ENCODE data around the gene SEMA3F.
"Not testable (repeated sequence)": the region's sequence is repeated elsewhere in the genome, so short reads cannot be mapped to it uniquely, and the experiment has no call there.

SEMA3F gene

DNA sequence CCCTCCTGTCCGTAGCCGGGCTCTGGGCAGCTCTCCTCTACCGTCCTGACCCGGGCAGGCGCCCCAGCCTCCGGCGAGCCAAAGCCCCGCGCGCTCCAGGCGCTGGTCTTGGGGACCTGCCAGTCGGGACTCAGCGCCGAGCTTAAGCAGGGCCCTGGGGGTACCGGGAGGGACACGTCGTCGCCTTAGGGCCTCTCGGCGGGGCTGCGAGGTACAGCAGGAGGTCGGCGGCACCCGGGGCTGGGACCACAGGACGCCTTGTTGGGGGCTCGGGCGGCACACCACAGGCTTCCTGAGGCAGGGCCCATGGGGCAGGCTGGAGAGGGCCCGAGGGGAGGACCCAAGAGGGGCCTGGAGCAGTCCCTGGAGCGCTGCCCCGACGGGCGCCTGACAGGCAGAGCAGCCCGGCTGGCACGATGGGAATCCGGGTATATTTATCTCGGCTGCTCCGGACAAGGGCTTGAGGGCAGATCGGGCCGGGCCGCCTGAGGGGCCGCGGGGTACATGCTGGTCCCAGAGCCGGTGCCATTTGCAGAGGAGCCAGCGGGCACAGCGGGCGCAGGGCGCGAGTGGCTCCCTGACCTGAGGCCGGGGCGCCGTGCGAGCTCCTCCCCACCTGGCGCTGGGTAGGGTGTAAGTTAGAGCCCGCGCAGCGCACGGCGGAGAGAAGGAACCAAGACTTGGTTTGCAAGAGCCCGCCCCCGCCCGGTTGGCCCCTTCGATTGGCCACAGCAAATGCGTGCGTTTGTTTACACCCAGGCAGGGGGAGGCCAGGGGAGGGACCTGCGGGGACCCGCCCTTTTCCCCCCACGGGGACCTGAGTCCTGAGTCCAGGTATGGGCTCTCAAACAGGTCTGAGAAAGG lies 50.5 kb downstream of the SEMA3F start:
- DNase-seq (ENCODE audit: low read depth, low spot score) = no peak
- no peak overlapping the region for H3K27ac ChIP-seq

DNA sequence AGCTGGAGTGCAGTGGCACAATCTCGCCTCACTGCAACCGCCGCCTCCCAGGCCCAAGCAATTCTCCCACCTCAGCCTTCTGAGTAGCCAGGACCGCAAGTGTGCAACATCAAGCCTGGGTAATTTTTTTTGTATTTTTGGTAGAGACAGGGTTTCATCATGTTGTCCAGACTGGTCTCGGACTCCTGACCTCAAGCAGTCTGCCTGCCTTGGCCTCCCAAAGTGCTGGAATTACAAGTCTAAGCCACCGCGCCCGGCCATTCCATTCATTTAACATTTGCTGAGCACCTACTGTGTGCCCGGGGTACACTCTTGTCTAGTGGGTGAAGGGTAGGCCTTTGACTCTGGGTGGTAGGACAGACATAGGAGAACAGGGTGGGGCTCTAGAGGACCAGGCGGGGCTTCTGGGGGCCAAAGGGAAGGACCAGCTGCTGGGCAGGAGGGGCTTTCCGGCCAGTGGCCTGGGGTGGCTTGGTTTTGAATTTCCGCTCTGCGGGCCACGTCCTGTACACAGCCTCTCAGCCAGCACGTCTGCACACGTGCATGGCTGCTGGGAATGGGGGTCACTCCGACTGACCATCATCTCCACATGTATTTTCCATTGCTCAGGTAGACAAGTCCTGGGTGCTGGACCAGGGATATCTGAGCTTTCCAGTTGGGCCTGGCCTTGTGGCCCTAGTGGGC lies 52.4 kb downstream of the SEMA3F start:
- H3K27ac ChIP-seq = no peak overlapping the region
- no peak for DNase-seq (ENCODE audit: low read depth, low spot score)

DNA sequence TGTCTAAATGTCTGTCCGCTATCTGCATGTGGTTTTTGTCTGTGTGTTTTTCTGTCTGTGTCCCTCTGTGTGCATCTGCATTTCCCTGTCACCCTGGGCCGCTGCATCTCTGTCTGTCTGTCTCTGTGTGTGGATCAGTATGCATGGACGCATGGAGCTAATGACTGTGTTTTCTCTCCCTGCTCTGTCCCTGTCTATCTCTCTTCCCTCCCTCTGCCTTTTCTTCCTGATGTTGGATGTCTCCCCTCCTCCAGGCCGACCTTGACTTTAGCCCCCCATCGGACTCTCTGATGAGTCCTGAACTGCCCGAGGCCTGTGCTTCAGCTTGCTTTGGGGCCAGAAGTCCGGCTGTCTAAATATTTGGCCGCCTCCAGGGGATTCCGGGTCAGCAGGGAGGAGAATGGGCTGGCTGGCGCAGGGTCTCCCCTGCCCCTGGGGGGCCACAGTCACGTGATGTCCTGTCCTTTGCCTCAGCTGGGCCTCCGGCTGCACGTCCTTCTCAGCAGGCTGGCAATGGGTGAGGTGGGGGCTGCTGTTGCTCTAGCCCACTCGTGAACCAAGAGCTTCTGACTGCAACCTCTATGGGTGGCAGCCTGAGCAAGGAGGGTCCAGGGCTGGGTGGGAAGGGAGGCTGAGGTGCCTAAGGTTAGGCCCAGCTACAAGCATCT lies 53.7 kb downstream of the SEMA3F start:
- DNase-seq (ENCODE audit: low read depth, low spot score) = no peak
- H3K27ac ChIP-seq = no peak overlapping the region

DNA sequence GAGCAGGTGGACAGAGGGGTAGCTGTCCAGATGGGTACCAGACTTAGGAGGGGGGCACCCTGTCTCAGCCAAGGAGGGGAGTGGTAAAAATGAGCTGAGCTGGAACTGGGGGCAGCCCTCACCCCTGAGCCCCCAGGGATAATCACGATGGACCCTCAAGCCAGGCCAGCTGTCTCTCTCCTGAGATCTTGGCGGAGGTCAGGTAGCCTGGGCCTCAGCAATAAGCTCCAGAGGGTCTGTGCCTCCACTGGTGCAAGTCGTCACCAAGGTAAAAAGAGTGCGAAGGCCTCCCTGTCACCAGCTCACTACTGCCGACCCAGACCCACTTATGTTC lies 55.0 kb downstream of the SEMA3F start:
- no peak for DNase-seq (ENCODE audit: low read depth, low spot score)
- no peak overlapping the region for H3K27ac ChIP-seq

DNA sequence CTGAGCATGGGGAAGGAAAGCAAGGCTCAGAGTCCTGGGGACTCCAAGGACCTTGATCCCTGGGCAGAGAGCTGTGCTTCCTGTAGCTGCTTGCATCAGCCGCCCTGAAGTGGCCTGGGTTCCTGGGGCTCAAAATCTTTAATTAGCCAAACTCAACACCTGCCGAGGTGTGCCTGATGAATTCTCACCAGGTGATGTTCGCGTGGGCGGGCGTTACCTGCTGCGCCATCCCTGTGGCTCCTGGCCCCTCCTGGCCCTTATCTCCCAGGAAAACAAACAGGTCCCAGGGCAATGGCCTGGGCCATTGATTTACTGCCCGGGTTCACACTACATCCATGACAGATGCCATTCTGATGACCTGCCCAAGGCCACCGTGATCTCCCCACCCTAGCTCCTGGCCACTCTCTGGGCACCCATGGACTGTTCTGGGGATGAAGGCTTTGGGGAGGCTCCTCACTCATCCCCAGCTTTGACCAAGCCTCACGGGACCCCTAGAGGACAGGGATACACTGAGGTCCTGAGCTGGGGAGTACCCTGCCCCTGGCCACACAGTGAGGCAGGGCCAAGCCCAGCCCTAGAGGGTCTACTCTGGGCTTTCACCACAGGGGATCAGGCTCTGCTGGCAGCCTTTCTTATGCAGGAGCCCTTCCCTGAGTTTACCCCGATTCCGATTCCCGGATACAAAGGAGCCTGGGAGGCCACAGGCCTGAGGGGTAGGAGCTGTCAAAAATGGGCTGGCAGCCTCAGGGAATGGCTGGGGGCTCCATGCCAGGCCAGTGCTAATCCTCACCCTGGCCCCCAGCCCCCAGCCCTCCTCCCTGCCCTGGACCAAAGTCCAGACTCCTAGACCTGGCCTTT lies 55.6 kb downstream of the SEMA3F start:
- DNase-seq (ENCODE audit: low read depth, low spot score) = no peak
- no peak overlapping the region for H3K27ac ChIP-seq

DNA sequence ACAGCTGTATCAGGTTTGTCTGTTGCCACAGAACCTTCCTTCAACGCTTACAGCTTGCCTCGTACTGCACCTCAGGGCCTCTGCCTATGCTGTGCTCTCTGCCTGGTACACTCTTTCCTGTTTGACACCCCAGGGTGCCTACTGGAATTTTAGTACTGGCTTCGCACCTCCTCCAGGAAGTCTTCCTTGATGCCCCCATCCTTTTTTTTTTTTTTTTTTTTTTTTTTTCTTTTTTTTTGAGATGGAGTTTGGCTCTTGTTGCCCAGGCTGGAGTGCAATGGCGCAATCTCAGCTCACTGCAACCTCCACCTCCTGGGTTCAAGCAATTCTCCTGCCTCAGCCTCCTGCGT lies 56.2 kb downstream of the SEMA3F start:
- not testable (repeated sequence) for DNase-seq (ENCODE audit: low read depth, low spot score); H3K27ac ChIP-seq

DNA sequence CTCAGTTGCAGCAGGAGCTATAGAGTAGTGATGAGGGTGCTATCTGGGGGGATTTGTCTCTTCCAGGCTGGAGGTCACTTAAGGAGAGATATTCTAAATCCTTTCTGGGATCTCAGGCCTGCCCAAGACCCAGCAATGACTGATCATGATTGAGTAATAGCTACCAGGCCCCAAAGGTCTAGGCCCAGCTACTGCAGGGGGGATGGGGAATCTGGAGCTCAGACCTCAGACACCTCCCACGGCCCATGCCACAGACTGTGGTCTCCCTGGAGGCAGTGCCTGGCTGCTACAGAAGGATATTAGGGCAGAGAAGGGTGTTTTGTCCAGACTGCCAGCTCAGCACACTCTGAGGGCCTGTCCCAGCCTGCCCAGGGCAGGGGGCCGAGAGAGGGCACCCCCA lies 56.8 kb downstream of the SEMA3F start:
- DNase-seq (ENCODE audit: low read depth, low spot score) = no peak
- H3K27ac ChIP-seq = no peak overlapping the region

DNA sequence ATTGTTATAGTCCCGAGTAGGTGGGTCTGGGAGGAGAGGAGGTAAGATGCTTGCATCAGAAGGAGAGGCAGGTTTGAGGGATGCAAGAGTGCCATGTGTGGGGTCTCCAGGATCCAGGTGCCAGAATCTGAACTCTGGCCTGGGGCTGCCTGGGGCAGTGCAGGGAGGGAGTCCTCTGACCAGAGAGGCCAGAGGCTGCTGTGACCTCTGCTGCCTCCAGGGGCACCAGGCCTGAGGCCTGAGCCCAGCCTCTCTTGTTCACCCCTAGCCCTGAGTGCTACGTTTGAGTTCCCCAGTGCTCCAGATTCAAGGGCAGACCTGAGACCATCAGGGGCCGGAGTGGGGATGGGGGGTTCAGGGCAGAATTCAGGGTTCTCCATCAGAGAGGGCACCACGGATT lies 57.4 kb downstream of the SEMA3F start:
- no peak for DNase-seq (ENCODE audit: low read depth, low spot score)
- no peak overlapping the region for H3K27ac ChIP-seq

DNA sequence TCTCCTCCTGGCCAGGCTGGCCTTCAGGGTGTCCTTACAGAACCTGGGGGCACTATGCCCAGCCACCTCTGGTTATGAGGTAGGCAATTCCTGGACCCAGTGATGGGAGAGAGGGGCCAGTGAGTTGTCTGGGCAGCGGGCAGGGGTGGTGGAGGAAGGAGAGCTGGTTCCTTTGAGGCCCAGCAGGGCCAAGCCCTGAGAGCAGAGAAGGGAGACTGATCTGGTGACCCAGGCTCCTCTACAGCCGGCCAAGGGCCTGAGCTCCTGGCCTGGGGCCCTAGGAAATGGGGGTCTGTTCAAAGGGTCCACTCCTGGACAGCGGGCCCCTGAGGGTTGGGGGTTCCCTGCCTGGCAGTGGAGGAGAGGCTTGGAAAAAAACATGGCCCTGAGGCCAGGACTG lies 57.8 kb downstream of the SEMA3F start:
- no peak for DNase-seq (ENCODE audit: low read depth, low spot score)
- no peak overlapping the region for H3K27ac ChIP-seq

DNA sequence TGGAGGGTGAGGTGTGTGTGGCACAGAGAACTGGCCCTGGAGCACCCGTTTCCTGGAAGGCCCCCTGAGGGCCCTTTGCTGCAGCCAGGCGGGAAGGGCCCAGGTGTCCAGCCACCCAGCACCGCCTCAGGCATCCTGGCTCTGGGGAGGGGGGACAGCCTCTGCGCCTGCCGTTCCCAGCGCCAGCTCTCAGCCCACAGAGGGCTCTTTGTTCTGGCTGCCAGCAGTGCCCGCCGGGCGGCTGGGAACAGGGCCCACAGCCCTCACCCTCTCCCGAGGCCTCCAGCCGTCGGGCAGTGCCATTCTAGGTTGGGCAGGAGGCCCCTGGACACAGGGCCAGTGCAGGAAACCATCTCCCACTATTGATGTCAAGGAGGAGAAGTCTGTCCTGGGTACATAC lies 58.2 kb downstream of the SEMA3F start:
- no peak overlapping the region for H3K27ac ChIP-seq
- no peak for DNase-seq (ENCODE audit: low read depth, low spot score)

DNA sequence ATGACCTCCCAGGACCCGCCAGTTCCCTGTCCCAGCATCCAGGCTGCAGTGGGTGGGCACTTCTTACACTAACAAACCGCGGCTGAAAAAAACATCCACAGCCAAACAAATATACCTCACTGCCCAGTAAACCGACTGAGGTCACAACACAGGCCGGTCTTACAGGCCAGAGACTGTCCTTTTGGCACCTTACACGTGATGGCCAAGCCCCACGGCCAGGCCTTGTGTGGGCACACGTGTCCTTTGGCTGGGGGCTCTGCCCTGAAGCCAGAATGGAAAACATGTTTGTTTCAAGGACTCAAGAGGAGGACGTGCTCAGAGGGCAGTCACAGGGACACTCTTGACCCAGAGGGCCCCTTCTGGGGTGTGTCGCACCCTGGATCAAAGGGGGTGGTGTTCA lies 59.7 kb downstream of the SEMA3F start:
- H3K27ac ChIP-seq = no peak overlapping the region
- DNase-seq (ENCODE audit: low read depth, low spot score) = no peak

DNA sequence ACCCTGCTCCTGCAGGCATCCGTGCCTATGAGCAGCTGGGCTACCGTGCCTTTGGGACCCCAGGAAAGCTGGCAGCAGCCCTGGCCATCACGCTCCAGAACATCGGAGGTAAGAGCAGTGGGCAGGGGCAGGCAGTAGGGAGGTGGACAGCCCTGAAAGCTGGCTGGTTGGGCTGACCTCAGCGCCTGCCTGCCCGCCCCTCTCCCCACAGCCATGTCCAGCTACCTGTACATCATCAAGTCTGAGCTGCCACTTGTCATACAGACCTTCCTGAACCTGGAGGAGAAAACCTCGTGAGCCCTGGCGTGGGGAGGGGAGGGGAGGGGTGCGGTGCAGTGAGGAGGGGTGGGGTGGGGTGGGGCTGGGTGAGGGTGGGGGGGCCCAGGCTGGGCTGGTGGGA lies 60.4 kb downstream of the SEMA3F start:
- no peak for DNase-seq (ENCODE audit: low read depth, low spot score)
- H3K27ac ChIP-seq = no peak overlapping the region

DNA sequence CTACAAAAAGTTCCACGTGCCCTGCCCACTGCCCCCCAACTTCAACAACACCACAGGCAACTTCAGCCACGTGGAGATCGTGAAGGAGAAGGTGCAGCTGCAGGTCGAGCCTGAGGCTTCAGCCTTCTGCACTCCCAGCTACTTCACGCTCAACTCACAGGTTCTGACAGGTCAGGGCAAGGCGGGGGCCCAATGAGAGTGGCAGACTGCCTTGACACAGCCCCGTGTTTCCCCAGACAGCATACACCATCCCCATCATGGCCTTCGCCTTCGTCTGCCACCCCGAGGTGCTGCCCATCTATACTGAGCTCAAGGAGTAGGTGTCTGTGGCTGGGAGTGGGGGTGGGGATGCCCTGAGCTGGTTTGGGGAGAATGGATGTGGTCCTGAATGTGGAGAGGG lies 62.6 kb downstream of the SEMA3F start:
- DNase-seq (ENCODE audit: low read depth, low spot score) = no peak
- H3K27ac ChIP-seq = no peak overlapping the region

DNA sequence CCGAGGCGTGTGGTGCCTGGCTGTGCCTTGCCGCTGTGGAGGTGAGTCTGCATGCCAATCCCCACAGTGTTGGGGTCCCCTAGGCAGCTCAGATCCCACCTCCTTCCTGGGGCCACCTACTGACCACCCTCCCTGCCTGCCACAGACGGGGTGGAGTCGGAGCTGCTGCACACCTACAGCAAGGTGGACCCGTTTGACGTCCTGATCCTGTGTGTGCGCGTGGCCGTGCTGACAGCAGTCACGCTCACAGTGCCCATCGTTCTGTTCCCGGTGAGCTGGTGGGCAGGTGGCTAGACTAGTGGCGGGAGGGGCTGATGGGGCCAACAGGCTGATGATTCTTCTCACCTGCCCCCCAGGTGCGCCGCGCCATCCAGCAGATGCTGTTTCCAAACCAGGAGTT lies 63.3 kb downstream of the SEMA3F start:
- H3K27ac ChIP-seq = no peak overlapping the region
- no peak for DNase-seq (ENCODE audit: low read depth, low spot score)

DNA sequence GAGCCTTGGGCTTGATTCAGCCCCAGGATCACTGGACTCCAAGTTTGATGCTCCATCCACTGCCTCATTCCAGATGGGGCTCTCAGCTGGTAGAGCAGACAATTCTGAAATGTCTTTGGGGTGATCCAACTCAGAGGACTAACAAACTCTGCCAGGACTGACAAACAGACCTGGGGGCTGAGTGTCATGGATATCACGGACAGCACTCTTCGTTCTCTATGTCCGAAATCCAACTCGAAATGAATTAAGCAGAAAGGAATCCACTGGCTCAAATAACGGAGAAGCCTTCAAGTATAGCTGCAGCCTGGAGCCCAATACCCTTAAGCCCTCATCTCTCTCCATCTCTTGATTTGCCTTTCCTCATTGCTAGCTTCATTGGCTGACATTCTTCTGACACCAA lies 64.2 kb downstream of the SEMA3F start:
- no peak for DNase-seq (ENCODE audit: low read depth, low spot score)
- H3K27ac ChIP-seq = no peak overlapping the region

DNA sequence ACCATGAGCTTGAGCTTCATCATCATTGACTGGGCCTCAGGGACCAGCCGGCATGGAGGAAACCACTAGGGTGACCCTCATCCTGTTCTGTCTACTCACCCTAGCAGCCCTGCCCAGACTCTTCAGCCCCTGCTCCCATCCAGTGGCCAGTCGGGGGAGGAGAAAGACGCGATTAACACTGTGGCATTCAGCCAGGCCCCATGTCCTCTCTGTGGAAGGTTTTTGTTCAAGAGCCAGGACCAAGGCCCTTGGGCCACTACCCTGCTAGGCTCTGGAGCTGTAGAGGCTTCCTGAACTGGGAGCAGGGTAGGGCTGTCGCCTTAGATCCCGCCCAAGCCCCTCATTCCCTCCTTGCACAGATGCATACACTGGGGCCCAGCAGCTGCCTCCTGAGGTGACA lies 65.0 kb downstream of the SEMA3F start:
- H3K27ac ChIP-seq = no peak overlapping the region
- DNase-seq (ENCODE audit: low read depth, low spot score) = no peak

DNA sequence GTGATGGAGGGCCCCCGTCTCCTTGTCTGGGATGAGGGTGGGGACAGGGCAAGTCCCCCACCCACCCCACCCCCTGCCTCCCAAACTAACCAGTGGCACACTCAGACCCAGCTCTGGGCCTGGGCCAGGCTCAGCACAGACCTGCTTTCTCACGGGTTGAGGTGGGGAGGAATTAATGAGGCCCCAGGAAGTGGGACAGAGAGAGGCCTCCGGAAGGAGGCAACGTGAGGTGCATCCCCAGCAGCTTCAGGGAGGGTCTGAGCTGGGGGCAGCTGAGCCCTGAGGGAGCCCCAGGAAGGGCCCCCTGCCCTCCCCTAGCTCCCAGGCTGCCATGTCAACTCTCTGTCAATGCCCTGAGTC lies 65.9 kb downstream of the SEMA3F start:
- H3K27ac ChIP-seq = no peak overlapping the region
- DNase-seq (ENCODE audit: low read depth, low spot score) = no peak

DNA sequence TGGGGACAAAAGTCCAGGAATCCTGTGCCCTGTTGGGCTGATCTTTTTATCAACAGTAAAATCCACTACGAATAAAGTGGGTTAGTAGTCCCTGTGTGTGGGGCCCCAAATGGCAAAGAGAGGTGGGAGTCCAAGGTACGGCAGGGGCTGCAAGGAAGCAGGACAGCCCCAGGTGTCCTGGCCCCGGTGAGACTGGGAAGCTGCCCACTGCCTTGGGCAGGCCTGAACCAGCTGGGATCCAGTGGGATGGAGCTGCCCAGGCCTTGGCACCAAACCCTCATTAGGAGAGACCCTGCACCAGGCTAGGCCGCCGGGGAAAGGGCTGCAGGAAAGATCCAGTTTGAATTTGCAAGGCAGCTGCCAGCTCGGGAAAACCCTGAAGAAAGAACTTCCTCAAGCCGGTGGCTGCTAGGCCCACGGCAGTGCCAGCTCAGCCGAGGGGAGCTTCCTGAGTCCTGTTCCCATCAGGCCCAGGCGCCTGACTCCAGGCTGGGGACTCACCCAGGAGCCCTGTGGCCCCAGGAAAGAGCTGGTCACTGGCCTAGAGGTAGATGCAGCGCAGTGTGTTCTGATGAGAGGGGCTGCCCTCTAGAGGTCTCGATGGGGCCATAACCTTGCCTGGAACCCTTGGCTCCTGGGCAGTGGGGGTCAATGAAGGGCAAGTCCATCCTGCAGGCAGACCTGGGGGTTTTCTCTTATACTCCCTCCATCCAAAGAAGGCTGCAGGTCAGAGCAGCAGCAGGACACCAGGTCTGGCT lies 66.5 kb downstream of the SEMA3F start:
- H3K27ac ChIP-seq = no peak overlapping the region
- no peak for DNase-seq (ENCODE audit: low read depth, low spot score)

DNA sequence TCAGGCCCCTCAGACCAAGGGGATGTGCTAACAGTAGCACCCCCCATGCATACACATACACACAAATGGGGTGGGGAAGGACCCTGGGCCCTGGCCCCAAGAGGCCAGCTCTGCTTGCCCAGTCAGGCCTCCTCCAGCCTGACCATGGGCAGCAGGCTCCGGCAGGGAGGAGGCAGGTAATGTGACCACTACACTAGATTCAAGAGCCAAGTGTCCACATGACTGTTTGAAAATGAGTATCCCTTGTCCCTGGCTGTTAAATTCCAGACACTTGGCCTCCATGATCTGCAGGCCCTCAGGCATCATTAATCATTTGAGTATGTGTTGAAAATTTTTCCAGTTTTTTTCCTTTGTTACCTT lies 67.0 kb downstream of the SEMA3F start:
- DNase-seq (ENCODE audit: low read depth, low spot score) = no peak
- H3K27ac ChIP-seq = no peak overlapping the region

DNA sequence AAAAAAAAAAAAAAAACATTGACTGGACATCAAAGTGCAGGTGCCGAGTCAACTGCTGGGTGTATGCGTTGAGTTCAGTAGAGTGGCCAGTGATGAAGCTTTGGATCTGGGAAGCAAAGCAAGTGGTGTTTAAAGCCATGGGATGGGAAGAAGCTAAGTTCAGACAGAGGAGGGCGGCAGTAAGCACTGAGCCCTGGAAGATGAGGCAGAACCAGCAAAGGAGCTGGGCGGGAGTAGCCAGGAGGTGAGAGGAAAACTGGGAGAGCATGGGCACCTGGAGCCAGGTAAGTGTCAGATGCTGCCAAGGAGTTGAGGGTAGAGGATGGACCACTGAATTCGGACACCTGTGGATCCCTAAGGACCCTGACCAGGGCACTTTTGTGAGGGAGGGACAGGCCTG lies 69.5 kb downstream of the SEMA3F start:
- no peak overlapping the region for H3K27ac ChIP-seq

More for the DNA sequence above, 69.5 kb downstream of the SEMA3F start:
- DNase-seq (ENCODE audit: low read depth, low spot score) = no peak
